Measurements from ENCODE around the gene PLEKHO1.
"Not testable (repeated sequence)": the region's sequence is repeated elsewhere in the genome, so short reads cannot be mapped to it uniquely, and the experiment has no call there.

The PLEKHO1 gene

GRCh38 chr1:150176593-150176992, 26.9 kb downstream of the PLEKHO1 start:
- DNase-seq, result no peak

DNA sequence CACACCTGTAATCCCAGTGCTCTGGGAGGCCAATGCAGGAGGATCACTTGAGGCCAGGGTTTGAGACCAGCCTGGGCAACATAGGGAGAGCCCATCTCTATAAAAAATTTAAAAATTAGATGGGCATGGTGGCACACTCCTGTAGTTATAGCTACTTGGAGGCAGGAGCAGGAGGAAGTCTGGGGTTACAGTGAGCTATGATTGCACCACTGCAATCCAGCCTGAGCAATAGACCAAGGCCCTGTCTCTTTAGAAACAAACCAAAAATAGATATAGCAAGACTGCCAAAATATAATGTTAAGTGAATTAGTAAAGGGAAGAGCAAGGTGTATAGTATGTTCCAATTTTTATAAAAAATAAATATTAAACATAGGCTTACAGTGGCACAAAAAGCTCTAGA, 28.8 kb downstream of the PLEKHO1 start:
- DNase-seq, result no peak

- no peak for DNase-seq
Measured at GRCh38 chr1:150179867-150180266, 30.2 kb downstream of the PLEKHO1 start.

DNA sequence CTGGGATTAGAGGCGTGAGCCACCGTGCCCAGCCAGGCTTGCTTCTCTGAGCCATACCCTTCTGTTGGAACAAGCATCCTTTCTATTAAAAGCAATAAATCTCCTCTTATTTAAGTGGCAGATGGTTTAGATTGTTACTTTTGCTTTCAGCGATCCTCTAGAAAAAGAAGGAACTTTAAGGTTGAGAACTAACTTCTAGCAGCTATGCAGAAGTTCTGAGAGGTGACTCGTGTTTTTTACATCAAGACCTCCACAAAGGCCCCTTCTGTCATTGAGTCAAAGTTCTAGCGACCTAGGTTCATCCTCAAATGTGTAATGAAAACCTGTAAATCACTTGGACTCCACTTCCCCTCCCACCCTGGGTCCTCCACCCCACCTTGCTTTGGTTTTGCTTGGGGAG, 30.8 kb downstream of the PLEKHO1 start:
- no peak for DNase-seq

- no peak for DNase-seq
Measured at GRCh38 chr1:150182247-150182646, 32.5 kb downstream of the PLEKHO1 start.

- DNase-seq, result no peak
Measured at GRCh38 chr1:150183061-150183460, 33.3 kb downstream of the PLEKHO1 start.

GRCh38 chr1:150185481-150185880, 35.8 kb downstream of the PLEKHO1 start:
- no peak for DNase-seq

DNA sequence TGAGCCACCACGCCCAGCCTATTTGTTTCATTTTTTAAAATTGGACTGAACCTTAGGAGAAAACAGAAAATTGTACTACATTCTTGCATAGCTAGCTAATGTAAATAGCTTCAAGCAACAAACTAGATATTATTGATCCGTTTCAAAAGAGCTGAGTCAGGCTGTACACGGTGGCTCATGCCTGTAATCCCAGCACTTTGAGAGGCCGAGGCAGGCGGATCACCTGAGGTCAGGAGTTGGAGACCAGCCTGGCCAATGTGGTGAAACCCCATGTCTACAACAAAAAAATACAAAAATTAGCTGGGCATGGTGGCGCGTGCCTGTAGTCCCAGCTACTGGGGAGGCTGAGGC, 36.7 kb downstream of the PLEKHO1 start:
- not testable (repeated sequence) for DNase-seq

DNA sequence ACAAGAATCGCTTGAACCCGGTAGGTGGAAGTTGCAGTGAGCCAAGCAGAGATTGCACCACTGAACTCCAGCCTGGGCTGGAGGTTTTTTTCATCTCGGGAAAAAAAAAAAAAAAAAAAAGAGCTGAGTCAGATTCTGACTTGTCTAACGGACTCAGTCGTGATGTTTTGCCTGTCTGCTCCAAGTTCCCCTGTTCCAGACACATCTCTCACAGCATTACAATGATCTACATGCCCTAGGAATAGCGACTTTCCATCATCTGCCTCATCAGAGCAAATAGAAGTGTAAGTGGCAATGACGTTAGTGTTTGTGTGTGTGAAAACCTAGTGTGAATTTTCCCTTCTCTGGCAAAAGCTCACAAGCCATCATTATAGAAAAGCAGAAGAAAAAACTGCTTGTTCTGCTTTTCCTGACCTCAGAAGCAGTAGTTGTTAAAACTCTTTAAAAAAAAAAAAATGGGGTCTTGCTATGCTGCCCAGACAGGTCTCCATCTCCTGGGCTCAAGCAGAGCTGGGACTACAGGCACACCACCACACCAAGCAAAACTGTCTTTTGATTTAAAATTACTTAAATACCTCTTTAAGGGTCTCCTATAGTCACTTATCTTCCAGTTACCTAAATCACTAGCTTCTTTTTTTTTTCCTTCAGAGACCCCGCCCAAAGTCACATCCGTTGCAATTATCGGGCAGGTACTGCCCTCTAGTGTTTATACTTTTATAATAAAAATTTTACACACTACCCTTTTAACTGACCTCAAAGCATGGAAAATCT, 37.3 kb downstream of the PLEKHO1 start:
- DNase-seq, result no peak

DNA sequence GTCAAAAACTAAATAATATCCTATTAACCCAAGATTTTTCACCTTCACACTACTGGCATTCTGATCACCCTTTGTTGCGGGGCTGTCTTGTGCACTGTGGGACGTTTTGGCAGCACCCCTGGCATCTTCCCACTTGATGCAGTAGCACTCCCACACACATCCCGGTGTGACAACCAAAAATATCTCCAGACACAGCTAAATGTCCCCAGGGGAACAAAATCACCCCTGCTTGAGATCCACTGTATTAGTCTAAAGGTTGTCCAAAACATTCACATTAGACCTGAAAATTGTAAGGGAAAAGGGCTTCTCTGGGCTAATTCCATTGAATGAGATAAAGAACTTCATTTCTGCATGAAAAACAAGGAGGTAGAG, 37.8 kb downstream of the PLEKHO1 start:
- DNase-seq, result no peak

DNA sequence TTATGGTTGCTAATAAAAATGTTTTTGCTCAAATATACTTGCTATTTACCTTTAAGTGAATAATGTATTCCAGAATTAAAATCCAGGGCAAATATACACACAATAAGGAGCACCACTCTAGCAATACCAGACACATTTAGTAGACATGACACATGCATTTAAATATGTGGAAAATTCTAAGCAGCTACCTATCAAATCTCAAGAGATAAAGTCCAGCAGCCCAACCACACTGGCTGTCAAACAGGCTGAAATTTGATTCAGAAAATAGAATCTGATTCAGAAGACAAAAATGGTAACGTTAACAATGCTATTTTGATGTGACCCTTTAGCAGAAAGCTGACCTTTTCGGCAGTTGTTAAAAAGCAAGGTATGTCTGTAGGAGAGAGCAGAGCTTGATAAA, 42.3 kb downstream of the PLEKHO1 start:
- DNase-seq, result no peak

GRCh38 chr1:150194381-150195031, 44.8 kb downstream of the PLEKHO1 start:
- DNase-seq, result no peak

- DNase-seq, result no peak
Measured at GRCh38 chr1:150196417-150196816, 46.7 kb downstream of the PLEKHO1 start.

- no peak for DNase-seq
Measured at GRCh38 chr1:150207281-150207971, 57.7 kb downstream of the PLEKHO1 start.

DNA sequence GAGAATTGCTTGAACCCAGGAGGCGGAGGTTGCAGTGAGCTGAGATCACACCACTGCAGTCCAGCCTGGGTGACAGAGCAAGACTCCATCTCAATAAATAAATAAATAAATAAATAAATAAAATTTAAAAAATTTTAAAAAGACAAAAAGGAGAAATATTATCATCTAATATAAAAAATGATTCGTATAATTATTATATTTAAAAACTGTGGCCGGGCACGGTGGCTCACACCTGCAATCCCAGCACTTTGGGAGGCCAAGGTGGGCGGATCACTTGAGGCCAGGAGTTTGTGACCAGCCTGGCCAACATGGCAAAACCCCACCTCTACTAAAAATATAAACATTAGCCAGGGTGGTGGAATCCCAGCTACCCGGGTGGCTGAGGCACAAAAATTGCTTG, 58.7 kb downstream of the PLEKHO1 start:
- not testable (repeated sequence) for DNase-seq
